ENCODE measurements around the gene ZNF764.
"Not testable (repeated sequence)": the region's sequence is repeated elsewhere in the genome, so short reads cannot be mapped to it uniquely, and the experiment has no call there.

Gene ZNF764

DNA sequence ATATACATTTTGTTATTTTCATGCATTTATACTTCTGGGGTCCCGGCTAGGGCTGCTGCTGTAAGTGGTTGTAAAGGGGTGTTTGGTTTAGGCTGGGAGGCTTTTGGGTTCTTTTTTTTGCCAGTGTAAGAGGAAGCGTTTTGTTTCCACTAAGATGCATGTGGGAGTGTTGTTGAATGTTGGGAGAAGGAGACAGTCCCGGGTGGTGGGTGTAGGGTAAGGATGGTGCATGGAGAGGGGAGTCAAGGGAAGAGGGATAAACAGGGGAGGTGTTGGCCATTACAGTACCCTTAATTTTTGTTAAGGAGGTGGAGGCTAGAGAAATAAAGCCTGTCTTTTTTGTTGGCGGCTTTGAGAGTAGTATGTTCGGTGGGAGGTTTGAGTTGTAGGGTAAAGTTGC lies 15.1 kb downstream of the ZNF764 start:
- no peak for DNase-seq

DNA sequence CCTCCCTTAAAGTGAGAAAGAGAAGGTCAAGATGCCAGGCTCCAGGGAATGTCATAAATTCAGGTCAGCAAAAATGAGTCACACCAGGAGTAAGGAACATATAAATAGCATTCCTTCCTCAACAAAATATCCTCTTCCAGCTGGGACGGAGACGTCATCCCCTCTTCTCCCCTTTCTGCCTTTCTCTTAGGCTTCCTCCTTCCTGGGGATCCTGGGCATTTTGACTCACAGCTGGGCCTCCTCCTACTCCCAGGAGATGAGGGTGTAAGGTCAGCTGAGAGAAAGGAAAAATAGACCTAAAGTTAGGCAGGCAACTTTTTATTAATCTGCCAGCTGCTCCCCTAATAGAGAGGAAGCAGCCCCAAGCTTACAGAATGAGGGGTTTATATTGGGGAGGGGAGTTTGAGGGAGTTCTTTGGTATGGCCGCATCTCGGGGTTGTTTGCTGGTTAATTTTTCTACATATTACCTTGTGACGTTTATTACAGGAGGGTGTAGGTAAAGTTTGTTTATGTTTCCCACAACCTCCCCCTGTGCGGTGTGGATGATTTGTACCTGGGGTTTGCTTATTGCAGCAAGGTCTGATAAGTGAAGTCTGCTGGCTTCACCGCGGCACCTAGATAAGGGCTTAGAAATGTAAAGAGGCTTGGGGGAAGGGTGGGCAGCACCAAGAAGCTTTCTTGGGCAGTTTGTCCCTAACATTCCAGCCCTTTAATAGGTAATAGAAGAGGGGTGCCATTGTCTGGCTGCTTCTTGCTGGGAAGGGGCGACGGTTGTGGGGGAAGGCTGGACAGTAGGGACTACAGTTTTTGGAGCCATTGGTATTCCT lies 16.5 kb downstream of the ZNF764 start:
- DNase-seq, result no peak

DNA sequence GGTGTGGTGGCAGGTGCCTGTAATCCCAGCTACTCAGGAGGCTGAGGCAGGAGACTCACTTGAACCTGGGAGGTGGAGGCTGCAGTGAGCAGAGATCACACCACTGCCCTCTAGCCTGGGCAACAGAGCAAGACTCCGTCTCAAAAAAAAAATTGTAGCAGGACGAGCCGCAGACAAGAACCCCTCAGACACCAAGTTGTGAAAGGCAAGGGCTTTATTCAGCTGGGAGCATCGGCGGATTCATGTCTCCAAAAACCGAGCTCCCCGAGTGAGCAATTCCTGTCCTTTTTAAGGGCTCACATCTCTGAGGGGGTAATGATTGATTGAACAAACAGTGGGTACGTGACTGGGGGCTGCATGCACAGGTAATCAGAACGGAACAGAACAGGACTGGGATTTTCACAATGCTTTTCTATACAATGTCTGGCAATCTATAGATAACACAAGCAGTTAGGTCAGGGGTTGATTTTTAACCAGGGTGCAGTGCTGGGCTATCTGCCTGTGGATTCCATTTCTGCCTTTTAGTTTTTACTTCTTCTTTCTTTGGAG lies 17.2 kb downstream of the ZNF764 start:
- DNase-seq, result not testable (repeated sequence)

DNA sequence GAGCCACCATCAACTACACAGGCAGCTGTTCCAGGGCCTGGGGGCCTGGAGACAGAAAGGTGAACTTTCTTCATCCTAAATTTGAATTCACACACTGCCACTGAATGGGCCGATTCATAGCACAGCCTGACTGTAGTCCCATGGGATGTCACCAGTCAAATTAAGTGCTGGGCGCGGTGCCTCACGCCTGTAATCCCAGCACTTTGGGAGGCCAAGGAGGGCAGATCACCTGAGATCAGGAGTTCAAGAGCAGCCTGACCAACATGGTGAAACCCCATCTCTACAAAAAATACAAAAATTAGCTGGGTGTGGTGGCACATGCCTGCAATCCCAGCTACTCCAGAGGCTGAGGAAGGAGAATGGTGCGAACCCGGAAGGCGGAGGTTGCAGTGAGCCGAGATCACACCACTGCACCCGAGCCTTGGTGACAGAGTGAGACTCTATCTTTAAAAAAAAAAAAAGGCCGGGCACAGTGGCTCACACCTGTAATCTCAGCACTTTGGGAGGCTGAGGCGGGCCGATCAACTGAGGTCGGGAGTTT lies 18.1 kb downstream of the ZNF764 start:
- not testable (repeated sequence) for DNase-seq

DNA sequence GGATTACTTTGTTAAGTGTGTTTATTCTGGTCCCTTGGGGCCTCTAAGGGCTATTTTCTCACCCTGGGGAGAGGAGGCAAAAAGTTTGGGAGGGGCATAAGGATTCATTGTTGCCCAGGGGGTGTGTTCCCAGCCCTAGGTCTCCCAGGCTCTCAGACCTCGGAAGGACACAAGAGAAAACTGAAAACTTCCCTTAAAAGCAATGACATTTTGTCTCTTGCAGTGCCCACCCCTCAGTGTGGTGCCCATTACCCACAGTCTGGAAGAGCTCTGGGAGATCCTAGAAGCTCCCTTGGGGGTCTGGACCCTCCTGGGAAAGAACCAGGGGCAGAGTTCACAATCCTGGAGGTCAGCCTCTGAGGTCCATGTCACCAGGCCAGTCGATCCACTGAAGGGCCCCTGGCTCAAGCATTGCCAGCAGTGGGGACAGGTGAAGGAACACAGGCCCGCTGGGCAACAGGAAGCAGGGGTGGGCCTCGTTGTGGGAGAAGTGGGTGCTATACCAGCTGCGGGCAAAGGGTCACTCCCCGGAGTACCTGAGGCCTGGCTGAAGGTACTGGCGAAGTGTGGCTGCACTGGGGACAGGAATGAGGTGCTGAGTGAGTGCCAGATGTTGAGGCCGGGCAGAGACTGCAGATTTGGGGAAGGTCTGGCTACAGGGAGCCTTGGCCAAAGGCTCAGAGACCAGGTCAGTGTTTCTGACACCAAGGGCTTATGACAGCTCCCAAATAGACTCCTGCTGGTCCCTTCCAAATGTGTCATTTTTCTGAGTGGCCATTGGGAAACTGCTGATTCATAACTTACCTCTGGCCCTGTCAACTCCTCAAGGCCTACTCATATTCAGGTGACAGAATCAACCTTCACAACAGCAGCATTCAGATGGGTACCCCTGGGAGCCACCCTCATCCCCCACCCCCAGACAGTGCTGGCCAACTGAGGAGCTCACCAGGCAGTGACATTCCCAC lies 18.9 kb downstream of the ZNF764 start:
- DNase-seq, result no peak

DNA sequence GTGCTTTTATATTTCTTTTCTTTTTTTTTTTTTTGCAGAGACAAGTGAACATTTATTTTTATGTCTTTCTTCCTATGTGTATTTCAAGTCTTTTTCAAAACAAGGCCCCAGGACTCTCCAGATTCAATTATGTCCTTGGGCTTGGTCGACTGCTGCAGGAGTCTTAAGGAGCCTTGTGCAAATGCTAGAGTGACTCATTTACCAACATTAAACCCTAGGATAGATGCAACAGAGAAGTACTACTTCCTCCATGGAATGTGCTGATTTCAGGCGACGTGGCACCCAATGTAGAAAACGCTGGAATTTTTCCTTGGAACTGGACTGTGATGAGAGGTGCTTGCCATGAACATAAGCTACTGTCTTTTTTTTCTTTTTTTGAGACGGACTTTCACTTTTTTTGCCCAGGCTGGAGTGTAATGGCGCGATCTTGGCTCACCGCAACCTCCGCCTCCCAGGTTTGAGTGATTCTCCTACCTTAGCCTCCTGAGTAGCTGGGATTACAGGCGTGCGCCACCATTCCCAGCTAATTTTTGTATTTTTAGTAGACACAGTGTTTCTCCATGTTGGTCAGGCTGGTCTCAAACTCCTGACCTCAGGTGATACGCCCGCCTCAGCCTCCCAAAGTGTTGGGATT lies 21.7 kb downstream of the ZNF764 start:
- not testable (repeated sequence) for DNase-seq

DNA sequence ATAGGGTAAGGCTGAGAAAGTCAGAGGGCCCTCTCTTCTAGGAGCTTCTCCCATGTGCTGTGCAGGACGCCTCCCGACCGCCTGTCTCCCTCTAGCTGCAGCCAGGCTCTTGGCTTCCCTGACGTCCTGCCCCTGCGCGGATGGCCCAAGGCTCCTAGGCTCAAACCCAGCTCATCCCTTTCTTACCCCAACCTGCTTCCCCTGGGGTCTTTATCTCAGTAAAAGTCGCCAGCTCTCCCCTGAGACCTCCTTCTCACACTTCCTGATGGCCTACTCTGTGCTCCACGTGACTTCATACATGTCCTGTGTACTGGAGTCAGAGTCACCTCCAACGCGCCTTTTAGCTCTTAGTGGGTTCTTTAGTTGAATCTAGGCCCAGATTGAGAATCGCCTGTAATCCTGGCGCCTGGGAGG lies 22.4 kb downstream of the ZNF764 start:
- DNase-seq, result peak; percentile 66

DNA sequence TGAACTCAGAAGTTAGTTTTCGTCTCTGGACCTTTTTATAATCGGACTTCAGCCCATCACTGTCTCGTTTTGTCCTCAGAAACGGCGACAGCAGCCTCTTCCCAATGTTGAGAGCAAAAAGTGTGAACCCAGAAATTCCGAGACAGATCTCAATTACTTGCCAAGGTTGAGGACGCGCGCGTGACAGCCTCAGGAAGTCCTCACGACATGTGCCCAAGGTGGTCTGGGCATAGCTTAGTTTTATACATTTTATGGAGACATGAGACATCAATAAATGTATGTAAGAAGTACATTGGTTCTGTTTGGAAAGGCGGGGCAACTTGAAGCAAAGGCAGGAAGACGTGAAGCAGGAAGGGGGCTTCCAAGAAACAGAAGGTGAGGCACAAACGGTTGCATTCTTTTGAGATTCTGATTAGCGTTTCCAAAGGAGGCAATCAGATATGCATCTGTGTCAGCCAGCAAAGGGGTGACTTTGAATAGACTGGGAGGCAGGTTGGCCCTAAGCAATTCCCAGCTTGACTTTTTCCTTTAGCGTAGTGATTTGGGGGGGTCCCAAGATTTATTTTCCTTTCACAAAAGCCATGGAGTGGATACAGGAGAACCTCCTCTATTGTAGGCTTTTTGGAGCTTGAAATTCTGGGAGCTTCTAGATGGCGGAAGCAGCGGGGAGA lies 22.9 kb downstream of the ZNF764 start:
- DNase-seq, result peak; percentile 32

DNA sequence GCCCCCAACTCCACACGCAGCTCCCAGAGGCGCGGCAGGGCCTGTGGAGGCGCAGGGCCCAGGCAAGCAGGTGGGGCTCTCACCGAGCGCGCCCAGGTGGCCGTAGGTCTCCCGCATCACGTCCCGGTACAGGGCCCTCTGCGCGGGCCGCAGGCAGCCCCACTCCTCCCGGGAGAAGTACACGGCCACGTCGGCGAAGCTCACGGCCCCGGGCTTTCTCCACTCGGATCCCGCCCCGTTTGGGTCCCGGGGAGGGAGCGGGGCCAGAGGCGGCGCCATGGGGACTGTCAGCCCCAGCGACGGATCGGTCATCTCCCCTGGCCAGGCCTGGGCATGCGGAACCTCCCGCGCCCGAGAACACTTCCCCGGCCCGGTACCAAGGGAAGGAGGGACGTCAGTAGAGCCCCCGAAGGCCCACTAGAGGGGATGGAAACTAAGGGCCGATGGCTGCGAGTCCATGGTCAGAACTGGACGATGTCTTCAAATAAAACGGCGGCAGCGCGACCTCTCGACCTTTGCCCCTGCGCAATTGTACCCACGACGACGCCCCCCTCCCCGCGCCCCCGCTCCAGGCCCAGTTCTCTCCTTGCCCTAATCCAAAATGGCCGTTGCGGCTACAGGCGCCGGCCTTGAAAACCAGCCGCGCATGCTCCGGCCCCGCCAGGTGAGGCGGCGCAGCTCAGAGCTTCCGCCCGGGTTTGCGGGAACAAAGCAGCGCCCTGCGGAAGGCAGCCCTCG lies 23.6 kb downstream of the ZNF764 start, which contains the start of gene ZNF747:
ZNF747 (minus strand) TSS at position 491 of the 738 bp plus-strand sequence; CDS start at position 312, 179 bp downstream.
- peak; percentile 90 for DNase-seq

DNA sequence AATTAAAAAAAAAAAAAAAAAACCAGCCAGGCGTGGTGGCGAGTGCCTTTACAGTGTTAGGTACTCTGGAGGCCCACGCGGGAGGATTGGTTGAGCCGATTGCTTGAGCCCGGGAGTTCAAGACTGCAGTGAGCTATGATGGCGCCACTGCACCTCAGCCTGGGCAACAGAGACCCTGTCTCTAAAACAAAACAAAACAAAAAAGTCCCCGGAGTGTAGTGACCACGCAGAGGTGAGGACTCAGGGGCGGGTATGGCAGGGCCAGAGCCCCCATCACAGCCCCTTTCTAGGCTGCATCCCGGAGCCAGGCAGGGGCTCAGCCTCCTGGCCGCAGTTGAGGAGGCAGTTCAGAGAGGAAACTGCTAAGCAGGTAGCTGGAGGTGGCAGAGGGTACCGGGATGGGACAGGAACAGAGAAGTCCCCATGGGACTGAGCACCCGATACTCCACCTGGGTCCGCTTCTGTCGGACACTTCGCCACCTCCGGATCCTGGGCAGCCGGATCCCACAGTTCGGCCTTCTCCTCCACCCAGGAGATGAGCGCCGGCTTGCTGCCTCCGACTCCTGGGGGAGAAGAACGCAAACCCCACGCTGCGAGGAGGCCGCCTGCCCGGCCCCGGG lies 24.3 kb downstream of the ZNF764 start:
- no peak for DNase-seq

DNA sequence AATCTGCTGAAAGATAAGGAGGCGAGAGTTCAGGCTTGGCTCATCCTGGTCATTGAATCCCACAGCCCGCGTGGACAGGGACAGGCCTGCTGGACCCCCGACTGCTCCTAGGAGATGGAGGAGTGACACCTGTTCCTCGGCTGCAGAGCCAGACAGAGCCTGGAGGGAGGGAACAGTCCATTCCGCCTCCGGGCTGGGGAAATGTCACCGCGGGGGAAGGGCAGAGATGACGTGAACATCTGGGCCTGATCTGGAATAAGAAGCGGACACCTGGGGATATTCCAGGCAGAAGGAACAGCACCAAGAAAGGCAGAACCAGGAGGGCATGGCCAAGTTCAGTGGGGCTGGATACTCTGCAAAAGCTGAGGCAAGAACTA lies 25.0 kb downstream of the ZNF764 start:
- no peak for DNase-seq

DNA sequence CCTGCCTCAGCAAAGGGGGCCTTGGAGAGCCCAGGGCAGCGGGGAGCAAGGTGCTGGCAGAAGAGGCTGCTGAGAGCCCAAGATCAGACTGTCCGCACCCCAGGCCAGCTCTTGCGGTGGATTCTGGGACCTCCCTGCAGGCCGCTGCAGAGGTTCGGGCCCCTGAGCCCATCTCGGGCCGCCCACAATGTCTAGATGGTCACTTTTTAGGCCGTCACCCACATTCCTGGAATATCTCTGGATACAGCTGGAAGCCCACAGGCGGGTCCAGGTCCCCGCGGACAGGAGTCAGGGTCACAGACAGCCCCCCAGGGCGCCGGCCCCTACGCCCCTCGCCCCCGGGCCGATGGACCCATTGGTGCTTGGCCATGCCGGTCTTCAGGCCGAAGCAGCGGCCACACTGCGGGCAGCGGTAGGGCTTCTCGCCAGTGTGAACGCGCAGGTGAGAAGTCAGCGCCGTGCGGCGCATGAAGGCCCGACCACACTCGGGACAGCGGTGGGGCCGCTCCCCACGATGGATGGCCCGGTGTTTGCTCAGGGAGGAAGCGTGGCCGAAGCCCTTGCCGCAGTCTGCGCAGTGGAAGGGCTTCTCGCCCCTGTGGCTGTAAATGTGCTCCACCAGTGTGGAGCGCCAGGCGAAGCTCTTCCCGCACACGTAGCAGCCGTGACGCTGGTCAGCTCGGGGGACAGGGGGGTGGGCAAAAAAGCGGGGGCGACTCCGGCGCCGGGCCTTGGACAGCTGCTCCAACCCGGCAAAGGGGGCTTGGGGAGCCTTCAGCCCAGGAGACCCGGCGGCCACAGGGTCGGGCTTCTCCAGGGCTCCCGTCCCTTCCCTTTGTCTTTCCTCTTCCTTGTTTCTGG lies 25.7 kb downstream of the ZNF764 start:
- no peak for DNase-seq

DNA sequence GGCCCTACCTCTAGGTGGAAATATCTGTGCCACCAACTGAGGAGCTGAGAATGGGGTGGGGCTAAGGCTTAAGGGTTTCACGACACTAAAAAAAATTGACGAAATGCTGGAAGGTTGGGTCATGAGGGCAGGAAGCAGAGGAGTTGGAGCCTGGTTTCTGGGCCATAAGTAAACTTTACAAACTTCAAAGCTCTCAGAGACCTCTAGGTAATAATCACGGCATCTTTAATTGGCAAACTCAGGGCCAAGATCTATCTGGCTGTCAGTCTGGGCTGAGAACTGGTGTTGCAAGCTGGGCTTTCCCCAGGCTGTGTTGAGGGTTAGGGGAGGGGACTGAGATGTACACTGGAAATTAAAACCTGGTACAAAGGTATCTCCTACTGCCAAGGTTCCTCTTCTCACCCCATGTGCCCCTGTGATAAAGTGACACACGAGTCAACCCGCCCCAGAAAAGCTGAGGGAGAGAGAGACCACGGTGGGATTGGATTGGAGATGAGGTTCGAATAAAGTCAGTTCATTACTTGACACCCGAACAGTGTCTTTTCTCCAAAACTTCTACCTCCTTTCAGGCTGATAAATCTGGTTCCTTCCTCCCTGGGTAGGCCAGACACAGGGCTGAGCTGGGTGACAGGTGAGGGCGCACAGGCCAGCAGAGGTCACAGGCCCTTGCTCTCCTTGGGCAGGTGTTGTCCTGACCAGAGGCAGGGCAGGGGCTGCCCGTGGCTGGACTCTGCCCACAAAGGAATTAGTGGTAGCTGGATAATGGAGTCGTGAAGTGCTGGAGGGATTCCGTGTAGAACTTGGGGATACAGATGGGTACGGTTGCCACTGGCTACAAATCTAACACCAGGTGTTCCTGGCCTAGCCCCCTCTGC lies 27.8 kb downstream of the ZNF764 start:
- DNase-seq, result no peak

DNA sequence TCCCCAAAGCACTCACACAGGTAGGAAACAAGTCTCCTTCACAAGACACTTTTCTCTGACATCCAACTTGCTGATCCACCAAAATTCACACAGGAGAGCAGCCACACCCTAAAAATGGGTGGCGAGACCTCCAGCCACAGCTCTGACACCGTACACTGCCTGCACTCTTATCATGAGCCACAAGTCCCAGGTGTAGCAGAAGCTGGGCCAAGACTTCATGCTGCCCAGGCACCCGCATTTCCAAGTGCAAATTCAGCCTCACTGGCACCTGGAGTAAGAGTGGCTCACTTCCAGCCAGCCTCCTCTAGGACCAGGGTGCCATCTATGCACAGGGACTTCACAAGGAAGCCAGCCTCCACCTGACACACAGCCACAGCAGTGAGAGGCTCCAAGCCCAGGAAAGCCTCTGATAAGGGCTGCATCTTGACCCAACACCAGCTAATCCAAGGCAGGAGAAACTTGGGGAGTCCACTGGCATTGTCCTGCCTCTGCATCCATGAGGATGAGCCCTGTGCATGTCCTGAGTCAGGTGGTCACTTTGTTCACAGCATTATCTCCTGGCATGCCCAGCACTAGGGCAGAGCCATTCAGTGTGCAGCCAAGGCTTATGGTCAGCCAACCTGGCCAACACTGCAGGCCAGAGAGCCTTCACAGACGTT lies 29.2 kb downstream of the ZNF764 start:
- DNase-seq, result no peak

DNA sequence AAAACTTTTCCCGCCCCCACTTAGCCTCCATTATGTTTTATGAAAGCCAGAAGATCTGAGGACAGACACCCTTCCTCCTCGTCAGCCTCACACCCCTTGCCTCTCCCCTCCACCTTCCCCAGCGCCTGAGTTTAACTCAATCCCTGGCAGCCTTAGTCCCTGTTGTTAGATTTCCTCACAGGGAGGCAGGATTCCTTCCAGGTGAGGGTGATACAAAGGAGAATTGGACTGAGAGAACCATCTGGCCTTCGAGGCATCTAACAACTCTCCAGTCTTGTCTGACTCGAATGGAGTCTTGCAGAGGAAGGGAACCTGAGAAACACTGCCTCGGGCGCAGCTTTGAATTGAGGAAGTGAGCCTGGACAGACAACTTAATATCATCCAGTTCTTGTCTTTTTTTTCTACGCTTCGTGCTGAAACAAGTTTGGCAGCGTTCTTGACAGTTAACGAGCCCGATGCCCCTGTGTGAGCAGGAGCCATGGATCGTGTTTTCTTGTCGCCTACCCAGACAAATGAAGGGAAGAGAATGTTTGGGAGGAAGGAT lies 30.5 kb downstream of the ZNF764 start:
- DNase-seq, result peak; percentile 51

DNA sequence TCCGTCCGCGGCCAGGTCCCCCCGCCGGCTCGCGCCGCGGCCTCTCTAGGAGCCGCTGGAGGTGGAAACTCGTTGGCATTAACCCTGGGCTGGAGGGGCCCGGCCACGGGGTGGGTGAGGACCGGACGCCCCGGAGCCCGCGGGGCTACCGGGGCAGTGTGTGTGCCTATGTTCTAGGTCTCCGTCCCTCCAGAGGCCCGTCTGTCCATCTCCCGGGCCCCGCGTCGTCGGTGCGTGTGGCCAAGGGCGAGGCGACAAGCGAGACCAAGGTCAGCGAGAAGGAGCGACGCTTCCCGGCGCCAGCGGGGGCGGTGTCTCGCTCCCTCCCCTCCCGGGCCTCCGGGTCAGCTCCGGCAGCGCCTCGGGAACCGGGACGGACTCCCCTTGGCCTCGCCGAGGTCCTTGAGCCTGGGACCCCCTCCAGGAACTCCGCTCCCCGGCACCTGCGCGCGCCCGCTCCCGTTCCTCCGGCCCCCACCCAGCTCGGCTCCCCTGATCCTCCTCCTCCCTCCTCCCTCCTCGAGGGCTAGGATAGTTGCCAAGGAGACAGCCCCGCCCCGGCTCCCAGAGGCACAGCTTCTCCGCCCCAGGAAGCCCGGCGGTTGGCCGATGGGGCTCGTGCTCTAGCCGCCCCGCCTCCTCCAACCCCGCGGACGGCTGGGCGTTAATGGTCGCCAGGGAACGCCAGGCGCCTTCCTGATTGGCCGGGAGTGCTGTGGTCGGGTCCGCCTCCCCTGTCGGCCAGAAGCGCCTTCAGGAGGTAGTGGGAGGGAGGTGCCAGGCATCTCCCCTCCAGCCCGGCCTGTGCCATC lies 31.1 kb downstream of the ZNF764 start:
- DNase-seq, result peak; percentile 94

Measured in CD4-positive, alpha-beta T cell treated with Interleukin-15 for 1 hour (primary cell).